Large intestine (tissue), 3 donors: ENCODE results near the gene SLC35A2. TPM values are rescaled to one million over a fixed set of nuclear protein-coding genes. Genes with fewer than 3 reads are reported as not detected.

Experiments
- DNase-seq, 2 donors: peaks; one replicate each; pipeline versions ENCODE4 v3.0.0 to v3.0.0-alpha.2; 2013
- H3K27ac ChIP-seq: one replicate; pipeline ENCODE4 v1.5.1; 2013; ENCODE audit warnings: low read length
- H3K27me3 ChIP-seq: 2 replicates; pipeline ENCODE4 v1.6.1; 2013; ENCODE audit warnings: low read length; ENCODE audit not compliant: control insufficient read depth, insufficient read depth
- H3K36me3 ChIP-seq: 2 replicates; pipeline ENCODE4 v1.6.1; 2013; ENCODE audit warnings: low read length; ENCODE audit not compliant: control insufficient read depth, insufficient read depth
- H3K4me1 ChIP-seq: one replicate; pipeline ENCODE4 v1.6.1; 2013; ENCODE audit warnings: low read length; ENCODE audit not compliant: control insufficient read depth, insufficient read depth
- H3K4me3 ChIP-seq: one replicate; pipeline ENCODE4 v1.5.1; 2013; ENCODE audit warnings: low read length
- H3K9me3 ChIP-seq: one replicate; pipeline ENCODE4 v1.6.1; 2013; ENCODE audit warnings: mild to moderate bottlenecking, low read depth, low read length, moderate library complexity; ENCODE audit not compliant: control insufficient read depth
- WGBS: methylation state at CpG from one replicate; pipeline ENCODE4 v1.1.5; 2013; ENCODE audit warnings: low lambda C conversion rate; ENCODE audit not compliant: insufficient coverage; 5-methylcytosine and 5-hydroxymethylcytosine counted together
- polyA plus RNA-seq: library from polyadenylated mRNA; unstranded; fragments of 120-200 nt; gene quantifications from one replicate; pipeline ENCODE4 v1.2.1, GENCODE V29; 2013

SLC35A2 gene
- polyA plus RNA-seq, 1 donor, result 23.6 TPM

DNA sequence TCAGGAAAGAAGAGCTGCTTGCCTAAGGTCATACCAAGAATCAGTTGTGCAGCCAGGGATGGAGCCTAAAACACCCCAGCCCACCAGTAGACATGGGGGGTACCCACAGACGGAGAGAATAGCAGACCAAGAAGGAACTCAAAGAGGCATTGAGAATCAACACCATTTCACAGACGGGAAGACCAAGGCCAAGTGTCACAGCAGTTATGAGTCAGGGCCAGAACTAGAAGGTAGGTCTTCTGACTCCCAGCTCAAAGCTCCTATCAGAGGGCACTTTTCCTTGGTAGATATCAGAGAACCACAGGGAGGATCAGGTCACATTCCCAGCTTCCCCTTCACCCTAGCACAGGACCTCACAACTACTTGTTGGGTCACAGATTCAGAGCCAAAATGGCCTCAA is 31.4 kb upstream of the SLC35A2 start:
- Histone ChIP-seq H3K27ac (peak overlapping the region; percentile 84), H3K4me1 (peaks cover 39% of the 10 kb centered on the region), H3K36me3 (peaks cover 20% of the 10 kb centered on the region), H3K4me3 (no peak overlapping the region), H3K27me3 (no peaks in the 10 kb centered on the region), H3K9me3 (no peaks in the 10 kb centered on the region)
- no peak for DNase-seq
- no CpG with 5 or more reads among the region's 2 CpGs for WGBS

DNA sequence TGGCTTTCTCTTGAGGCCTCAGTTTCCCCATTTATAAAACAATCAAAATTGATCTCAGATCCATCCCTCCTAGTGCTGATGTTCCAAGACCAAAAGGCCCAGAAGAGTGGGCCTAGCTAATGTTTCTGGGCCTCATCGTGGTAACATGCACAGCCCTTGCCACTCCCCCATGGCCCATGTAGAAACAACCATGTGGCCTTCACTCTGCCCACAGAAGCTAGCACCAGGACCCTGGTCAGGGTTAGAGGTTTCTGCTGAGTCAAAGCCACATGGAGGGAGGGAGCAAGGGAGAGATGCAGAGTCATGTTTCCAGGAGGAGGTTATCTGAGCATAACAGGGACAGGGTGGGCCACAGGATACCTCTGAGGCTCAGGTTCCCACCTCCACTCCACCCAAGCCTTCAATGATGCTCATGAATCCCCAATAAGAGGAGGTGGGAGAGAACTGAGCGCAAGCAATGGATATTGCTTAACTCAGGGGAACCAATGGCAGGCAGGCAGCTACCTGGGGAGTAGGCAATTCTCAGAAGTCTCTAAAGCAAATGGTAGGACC is 29.0 kb upstream of the SLC35A2 start:
- Histone ChIP-seq H3K27me3 (no peaks in the 10 kb centered on the region), H3K4me1 (peaks cover 57% of the 10 kb centered on the region), H3K36me3 (peaks cover 20% of the 10 kb centered on the region), H3K9me3 (no peaks in the 10 kb centered on the region), H3K4me3 (no peak overlapping the region), H3K27ac (peak overlapping the region; percentile 35)
- WGBS, result no CpG with 5 or more reads among the region's 2 CpGs
- no peak for DNase-seq

DNA sequence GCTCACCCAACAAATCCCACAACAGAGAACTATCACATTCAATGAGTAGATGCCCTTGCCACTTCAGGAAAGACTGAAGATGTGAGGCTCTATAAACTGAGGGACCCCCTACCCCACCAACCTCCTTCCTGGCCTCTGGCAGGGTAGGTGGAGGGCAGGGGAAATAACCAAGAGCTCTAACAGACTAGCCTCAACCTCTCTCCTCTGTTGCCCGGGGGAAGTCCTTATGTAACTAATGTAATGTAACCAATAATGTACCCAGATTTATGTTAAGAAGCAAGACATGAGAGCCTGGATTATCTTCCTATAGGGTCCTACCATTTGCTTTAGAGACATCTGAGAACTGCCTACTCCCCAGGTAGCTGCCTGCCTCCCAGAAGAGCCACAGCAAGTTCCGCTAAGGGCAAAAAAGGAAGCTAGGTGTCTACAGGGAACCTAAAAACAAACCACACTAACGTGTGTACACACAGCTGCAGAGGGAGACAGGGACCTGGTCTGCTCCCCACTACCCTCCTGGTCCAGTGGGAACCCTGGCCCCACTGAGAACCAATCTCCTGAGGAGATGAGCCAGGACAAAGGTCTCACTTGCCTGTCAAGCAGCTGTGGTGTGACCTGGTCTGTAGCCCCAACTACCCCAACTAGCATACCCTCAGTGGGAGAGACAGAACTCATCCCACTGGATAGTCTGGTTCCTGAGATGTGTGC is 28.2 kb upstream of the SLC35A2 start:
- no CpG with 5 or more reads among the region's 3 CpGs for WGBS
- Histone ChIP-seq H3K27me3 (no peaks in the 10 kb centered on the region), H3K9me3 (no peaks in the 10 kb centered on the region), H3K4me1 (peaks cover 57% of the 10 kb centered on the region), H3K4me3 (no peak overlapping the region), H3K36me3 (peaks cover 25% of the 10 kb centered on the region), H3K27ac (peak overlapping the region; percentile 6)
- DNase-seq, result no peak

DNA sequence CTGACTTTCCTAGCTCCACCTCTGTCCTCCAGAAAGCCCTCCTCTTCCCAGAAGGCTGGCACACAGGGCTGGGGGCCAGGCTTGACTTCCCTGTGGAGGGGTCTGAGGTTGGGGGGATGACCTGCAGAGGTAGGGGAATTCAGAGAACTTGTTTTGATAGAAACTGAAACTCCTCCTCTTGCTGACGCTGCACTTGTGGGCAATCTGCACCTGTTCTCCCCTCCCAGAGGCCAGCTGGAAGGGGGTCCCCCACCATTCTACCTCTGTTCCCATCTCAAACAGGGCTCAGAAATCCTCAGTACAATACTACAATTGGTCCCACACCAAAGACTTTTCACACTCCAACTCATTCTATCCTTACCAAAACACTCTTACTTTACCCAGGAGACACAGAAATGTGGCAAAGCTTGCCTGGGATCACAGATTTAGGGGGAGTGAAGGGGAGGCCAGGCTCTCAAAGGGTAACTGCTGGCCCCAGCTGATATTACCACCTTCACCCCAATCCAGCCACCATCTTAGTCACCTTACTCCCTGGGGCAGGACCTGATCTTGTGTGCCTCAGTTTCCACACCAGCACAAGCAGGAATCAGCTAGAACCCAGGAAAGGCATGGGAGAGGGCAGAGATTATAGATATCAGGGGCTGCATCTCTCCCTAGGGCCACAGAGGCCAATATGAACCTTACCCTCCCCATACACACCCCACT is 27.4 kb upstream of the SLC35A2 start:
- H3K27me3 ChIP-seq, result no peaks in the 10 kb centered on the region
- H3K9me3 ChIP-seq, result no peaks in the 10 kb centered on the region
- H3K4me3 ChIP-seq, result no peak overlapping the region
- H3K4me1 ChIP-seq, result peaks cover 57% of the 10 kb centered on the region
- peaks cover 29% of the 10 kb centered on the region for H3K36me3 ChIP-seq
- DNase-seq, result peak; percentile 13 to 32
- no CpG with 5 or more reads among the region's 1 CpG for WGBS
- peak overlapping the region; percentile 43 for H3K27ac ChIP-seq

DNA sequence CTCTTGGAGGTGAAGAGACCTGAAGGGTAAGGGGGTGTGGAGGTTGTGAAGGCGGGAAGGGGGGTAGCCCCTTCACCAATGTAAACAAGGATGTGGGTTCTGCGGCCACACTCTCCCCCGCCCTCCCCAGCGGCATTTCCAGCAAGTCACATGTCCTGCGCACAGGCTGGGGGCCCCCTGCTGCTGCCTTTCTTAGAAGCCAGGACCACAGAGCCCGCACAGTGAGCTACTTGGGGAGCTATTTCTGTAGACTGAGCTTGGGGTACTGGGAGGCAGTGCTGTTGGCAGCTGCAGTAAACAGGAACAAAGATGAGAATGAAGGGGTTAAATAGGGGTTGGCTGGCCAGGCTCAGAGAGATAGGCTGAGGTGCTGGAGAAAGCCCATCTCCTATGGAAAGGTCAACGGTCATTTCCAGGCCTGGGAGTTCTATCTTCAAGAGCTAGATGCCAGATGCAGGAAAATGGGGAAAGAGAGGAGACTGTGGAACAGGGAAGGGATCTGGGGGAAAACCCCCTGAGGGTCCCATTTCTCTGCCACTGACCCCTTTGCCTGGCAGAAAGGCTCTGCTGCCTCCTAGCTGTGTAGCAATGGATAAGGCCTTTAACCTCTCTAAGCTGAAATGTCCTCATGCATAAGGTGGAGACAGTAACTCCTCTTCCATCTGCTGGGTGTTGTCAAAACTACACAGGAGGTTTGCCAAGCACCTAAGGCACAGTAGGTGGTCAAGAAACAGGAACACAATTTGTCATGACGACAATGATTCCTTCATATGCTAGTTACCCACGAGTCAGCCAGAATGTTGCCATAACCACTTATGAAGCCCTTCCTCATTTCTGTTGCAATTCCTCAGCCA is 25.8 kb upstream of the SLC35A2 start:
- H3K27me3 ChIP-seq, result no peaks in the 10 kb centered on the region
- peak; percentile 19 to 62 for DNase-seq
- no peak overlapping the region for H3K4me3 ChIP-seq
- H3K27ac ChIP-seq, result peak overlapping the region; percentile 72
- peaks cover 30% of the 10 kb centered on the region for H3K36me3 ChIP-seq
- WGBS, result no CpG with 5 or more reads among the region's 9 CpGs
- H3K9me3 ChIP-seq, result no peaks in the 10 kb centered on the region
- H3K4me1 ChIP-seq, result peaks cover 51% of the 10 kb centered on the region

DNA sequence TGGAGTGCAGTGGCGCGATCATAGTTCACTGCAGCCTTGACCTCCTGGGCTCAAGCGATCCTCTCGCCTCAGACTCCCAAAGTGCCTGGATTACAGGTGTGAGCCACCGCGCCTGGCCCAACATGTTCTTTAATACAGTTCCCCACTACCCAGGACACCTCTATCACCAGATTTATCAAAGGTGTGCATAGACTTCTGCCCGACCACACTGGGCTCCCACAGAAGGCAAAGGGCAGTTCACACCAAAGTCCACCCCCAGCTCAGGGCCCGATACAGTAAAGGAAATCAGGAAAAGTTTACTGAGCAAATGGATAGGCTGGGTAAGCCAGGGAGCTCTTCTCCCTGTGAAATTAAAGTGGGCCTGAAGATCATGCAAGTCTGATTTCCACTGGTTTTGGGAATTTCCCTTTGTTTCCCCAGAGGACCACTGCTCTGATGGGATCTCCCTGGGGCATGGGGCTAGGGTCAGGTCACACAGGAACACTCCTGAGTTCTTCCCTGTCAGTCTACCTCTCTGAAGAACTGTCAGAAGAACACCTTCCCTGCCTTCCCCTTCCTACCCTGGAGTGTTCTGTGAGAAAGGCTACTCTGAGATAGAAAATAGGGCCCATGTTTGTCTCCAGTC is 25.1 kb upstream of the SLC35A2 start:
- WGBS, result no CpG with 5 or more reads among the region's 8 CpGs
- Histone ChIP-seq H3K27me3 (no peaks in the 10 kb centered on the region), H3K4me1 (peaks cover 49% of the 10 kb centered on the region), H3K4me3 (no peak overlapping the region), H3K36me3 (peaks cover 30% of the 10 kb centered on the region), H3K27ac (peak overlapping the region; percentile 72), H3K9me3 (no peaks in the 10 kb centered on the region)
- DNase-seq, result no peak

DNA sequence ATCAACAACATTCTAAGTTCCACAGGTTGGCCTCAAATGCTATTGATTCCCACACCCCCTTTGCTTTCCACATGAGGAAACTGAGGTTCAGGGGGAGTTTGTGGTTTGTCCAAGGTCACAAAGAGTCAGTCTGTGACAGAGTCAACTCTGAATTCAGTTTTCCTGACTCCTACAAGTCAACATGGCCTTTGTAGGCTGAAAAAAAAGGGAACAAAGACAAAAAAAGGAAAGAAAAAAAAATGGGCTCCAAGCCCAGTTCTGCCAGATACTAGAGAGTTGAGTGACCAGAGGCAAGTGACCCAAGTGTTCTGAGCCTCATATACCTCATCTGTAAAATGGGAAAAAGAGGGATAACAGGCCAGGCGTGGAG is 23.8 kb upstream of the SLC35A2 start:
- no peak overlapping the region for H3K4me3 ChIP-seq
- H3K27ac ChIP-seq, result no peak overlapping the region
- DNase-seq, result no peak
- no peaks in the 10 kb centered on the region for H3K27me3 ChIP-seq
- peaks cover 29% of the 10 kb centered on the region for H3K36me3 ChIP-seq
- H3K9me3 ChIP-seq, result no peaks in the 10 kb centered on the region
- WGBS, result no CpG with 5 or more reads among the region's 1 CpG
- H3K4me1 ChIP-seq, result peaks cover 36% of the 10 kb centered on the region

DNA sequence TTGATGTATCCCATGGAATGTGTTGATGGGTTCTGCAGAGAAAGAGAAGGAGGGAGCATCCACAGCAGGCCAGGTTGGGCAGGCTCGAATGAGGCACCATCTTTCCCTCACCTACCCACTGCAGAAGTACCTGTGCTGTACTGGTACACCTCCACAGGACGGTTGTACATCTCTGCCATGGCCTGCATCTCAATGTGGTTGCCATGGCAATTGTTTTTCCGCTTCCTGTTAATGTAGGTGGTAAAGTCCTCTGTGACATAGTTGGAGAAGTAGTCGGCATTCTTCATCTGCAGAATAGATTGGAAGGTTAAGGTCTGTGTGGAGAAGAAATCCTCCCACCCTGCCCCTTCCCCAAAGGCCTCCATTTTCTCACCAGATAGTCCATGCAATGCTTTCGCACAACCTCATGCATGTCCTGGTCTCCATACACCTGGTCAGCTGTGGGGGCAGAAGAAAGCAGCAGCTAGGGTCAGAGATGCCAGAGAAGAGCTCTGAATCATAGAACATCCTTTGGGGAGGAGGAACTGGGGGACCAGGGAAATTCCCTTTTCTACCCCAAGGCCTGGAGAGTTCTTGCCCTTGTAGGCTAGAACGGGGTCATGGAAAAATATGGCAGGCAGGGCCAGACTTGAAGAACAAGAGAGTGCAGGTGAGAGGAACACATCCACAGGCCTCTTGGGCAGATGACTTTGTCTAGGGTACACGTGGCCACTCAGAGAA is 23.3 kb upstream of the SLC35A2 start:
- Histone ChIP-seq H3K4me3 (no peak overlapping the region), H3K36me3 (peaks cover 29% of the 10 kb centered on the region), H3K27me3 (no peaks in the 10 kb centered on the region), H3K4me1 (peaks cover 32% of the 10 kb centered on the region), H3K27ac (no peak overlapping the region), H3K9me3 (no peaks in the 10 kb centered on the region)
- no CpG with 5 or more reads among the region's 7 CpGs for WGBS
- no peak for DNase-seq

DNA sequence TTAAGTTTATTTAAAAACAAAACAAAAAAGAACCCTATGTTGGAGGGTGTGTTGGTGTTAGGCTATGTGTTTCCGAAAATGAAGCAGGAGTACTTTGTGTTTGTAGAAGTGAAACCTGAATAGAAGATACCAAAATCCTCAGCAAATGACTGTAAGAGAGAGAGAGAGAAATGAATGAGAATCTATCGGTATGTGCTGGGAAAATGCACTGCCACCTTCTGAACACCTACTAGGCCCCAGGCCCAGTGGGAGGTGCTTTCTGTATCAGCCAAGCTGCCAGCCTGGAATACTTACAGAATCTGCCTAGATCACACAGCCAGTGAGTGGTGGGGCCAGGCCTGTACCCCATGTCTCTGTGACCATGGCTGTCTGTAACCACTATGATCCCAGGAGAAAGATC is 22.3 kb upstream of the SLC35A2 start:
- DNase-seq, result no peak
- no peak overlapping the region for H3K27ac ChIP-seq
- peaks cover 22% of the 10 kb centered on the region for H3K4me1 ChIP-seq
- H3K36me3 ChIP-seq, result peaks cover 27% of the 10 kb centered on the region
- no peaks in the 10 kb centered on the region for H3K27me3 ChIP-seq
- no CpG with 5 or more reads among the region's 2 CpGs for WGBS
- no peaks in the 10 kb centered on the region for H3K9me3 ChIP-seq
- H3K4me3 ChIP-seq, result no peak overlapping the region
